SK-N-SH (cell line): ENCODE data around the gene KRT36. TPM values are rescaled to one million over a fixed set of nuclear protein-coding genes. Genes with fewer than 3 reads are reported as not detected.

Source experiments
- polyA plus RNA-seq, 3 experiments: library from polyadenylated mRNA; depleted of rRNA; stranded (reverse); fragments of >200 nt; gene quantifications; 2 replicates each; pipeline ENCODE4 v1.2.3, GENCODE V29; 2012
- small RNA-seq, 7 experiments: library from RNA; depleted of rRNA; stranded (forward); fragments of <200 nt; gene quantifications; one replicate each; pipeline ENCODE3, GENCODE V24; 2012

KRT36 gene
- polyA plus RNA-seq, 1 of the 3 experiments (the other 2 are of a cell fraction): not detected

Small RNAs within 50 kb of the gene (small RNA-seq; reads per million reads assigned to genes)
- 0.43 to 39.9 (median 1.2) reads per million in 7 experiments for gene RNU2-32P

Other genes with a start within 250 kb of the KRT36 start
- not detected in 2 replicates for gene KRTAP9-4, start 240.2 kb downstream of the KRT36 start, polyA plus RNA-seq (2012; rRNA removed)
- not detected in 2 replicates for gene KRTAP9-9, start 234.5 kb downstream of the KRT36 start, polyA plus RNA-seq (2012; rRNA removed)
- not detected in 2 replicates for gene KRTAP9-6, start 224.5 kb downstream of the KRT36 start, polyA plus RNA-seq (2012; rRNA removed)
- gene KRTAP9-7, start 214.2 kb downstream of the KRT36 start, polyA plus RNA-seq (2012; rRNA removed): not detected in 2 replicates
- gene KRTAP29-1, start 187.1 kb downstream of the KRT36 start, polyA plus RNA-seq (2012; rRNA removed): not detected in 2 replicates
- gene KRTAP16-1, start 180.6 kb downstream of the KRT36 start, polyA plus RNA-seq (2012; rRNA removed): not detected in 2 replicates
- not detected in 2 replicates for gene KRTAP17-1, start 174.2 kb downstream of the KRT36 start, polyA plus RNA-seq (2012; rRNA removed)
- gene KRT33A, start 139.1 kb downstream of the KRT36 start, polyA plus RNA-seq (2012; rRNA removed): not detected in 2 replicates
- gene KRT33B, start 120.1 kb downstream of the KRT36 start, polyA plus RNA-seq (2012; rRNA removed): 0.08 TPM in 1 of 2 replicates, not detected in the other
- gene KRT34, start 107.6 kb downstream of the KRT36 start, polyA plus RNA-seq (2012; rRNA removed): 0.05 and 0.08 TPM in 2 replicates
- 0.03 TPM in 1 of 2 replicates, not detected in the other for gene KRT31, start 92.3 kb downstream of the KRT36 start, polyA plus RNA-seq (2012; rRNA removed)
- gene KRT37, start 65.3 kb downstream of the KRT36 start, polyA plus RNA-seq (2012; rRNA removed): not detected in 2 replicates
- gene KRT38, start 48.9 kb downstream of the KRT36 start, polyA plus RNA-seq (2012; rRNA removed): not detected in 2 replicates
- gene KRT32, start 22.5 kb downstream of the KRT36 start, polyA plus RNA-seq (2012; rRNA removed): not detected in 2 replicates
- gene KRT35, start 8.8 kb downstream of the KRT36 start, polyA plus RNA-seq (2012; rRNA removed): not detected in 2 replicates
- gene KRT13, start 15.7 kb upstream of the KRT36 start, polyA plus RNA-seq (2012; rRNA removed): 0.39 and 0.67 TPM in 2 replicates
- 16.9 and 17.0 TPM in 2 replicates for gene KRT15, start 29.0 kb upstream of the KRT36 start, polyA plus RNA-seq (2012; rRNA removed)
- gene KRT19, start 38.4 kb upstream of the KRT36 start, polyA plus RNA-seq (2012; rRNA removed): 1.8 and 2.5 TPM in 2 replicates
- gene KRT9, start 82.1 kb upstream of the KRT36 start, polyA plus RNA-seq (2012; rRNA removed): not detected in 2 replicates
- gene KRT14, start 97.0 kb upstream of the KRT36 start, polyA plus RNA-seq (2012; rRNA removed): not detected in 2 replicates
- gene KRT16, start 122.9 kb upstream of the KRT36 start, polyA plus RNA-seq (2012; rRNA removed): not detected in 2 replicates
- gene KRT17, start 134.7 kb upstream of the KRT36 start, polyA plus RNA-seq (2012; rRNA removed): 0.19 and 0.39 TPM in 2 replicates
- gene EIF1, start 199.0 kb upstream of the KRT36 start, polyA plus RNA-seq (2012; rRNA removed): 300 and 336 TPM in 2 replicates
- gene GAST, start 222.4 kb upstream of the KRT36 start, polyA plus RNA-seq (2012; rRNA removed): not detected in 2 replicates
- 0.16 and 0.18 TPM in 2 replicates for gene HAP1, start 244.7 kb upstream of the KRT36 start, polyA plus RNA-seq (2012; rRNA removed)